GM12801 (cell line): Measurements from ENCODE around the gene USP26.

Experiments used
- TF ChIP-seq, protein P1 (sequence below): IDR thresholded peaks from one replicate; pipeline ENCODE4 v1.5.1; 2011; ENCODE audit warnings: control low read depth; ENCODE audit not compliant: insufficient read length; ENCODE audit errors: extremely low read depth

Gene USP26

GRCh38 chrX:133097031-133097430 is at the start of gene USP26:
Gene USP26, minus strand, starts transcription at chrX:133097109. Its CDS starts 68,889 bp downstream, at chrX:133028220.
- TF ChIP-seq, protein P1, sequence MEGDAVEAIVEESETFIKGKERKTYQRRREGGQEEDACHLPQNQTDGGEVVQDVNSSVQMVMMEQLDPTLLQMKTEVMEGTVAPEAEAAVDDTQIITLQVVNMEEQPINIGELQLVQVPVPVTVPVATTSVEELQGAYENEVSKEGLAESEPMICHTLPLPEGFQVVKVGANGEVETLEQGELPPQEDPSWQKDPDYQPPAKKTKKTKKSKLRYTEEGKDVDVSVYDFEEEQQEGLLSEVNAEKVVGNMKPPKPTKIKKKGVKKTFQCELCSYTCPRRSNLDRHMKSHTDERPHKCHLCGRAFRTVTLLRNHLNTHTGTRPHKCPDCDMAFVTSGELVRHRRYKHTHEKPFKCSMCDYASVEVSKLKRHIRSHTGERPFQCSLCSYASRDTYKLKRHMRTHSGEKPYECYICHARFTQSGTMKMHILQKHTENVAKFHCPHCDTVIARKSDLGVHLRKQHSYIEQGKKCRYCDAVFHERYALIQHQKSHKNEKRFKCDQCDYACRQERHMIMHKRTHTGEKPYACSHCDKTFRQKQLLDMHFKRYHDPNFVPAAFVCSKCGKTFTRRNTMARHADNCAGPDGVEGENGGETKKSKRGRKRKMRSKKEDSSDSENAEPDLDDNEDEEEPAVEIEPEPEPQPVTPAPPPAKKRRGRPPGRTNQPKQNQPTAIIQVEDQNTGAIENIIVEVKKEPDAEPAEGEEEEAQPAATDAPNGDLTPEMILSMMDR: no peak

DNA sequence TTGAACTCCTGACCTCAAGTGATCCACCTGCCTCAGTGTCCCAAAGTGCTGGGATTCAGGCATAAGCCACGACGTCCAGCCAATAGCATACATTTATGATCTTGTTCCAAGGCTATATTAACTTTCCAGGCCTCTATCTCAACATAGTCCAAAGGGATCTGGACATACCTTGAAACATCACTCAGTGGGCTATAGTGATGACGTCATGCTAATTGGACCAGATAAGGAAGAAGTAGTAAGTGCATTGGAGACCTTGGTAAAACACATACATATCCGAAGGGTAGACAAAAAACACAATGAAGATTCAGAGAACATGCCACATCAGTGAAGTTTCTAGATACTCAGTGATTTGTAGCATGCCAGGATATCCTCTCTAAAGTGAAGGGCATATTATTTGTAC is 37.4 kb upstream of the USP26 start:
- TF ChIP-seq, protein P1: no peak

- TF ChIP-seq, protein P1: no peak
These were observed 23.5 kb upstream of the USP26 start for GRCh38 chrX:133120406-133120805.

DNA sequence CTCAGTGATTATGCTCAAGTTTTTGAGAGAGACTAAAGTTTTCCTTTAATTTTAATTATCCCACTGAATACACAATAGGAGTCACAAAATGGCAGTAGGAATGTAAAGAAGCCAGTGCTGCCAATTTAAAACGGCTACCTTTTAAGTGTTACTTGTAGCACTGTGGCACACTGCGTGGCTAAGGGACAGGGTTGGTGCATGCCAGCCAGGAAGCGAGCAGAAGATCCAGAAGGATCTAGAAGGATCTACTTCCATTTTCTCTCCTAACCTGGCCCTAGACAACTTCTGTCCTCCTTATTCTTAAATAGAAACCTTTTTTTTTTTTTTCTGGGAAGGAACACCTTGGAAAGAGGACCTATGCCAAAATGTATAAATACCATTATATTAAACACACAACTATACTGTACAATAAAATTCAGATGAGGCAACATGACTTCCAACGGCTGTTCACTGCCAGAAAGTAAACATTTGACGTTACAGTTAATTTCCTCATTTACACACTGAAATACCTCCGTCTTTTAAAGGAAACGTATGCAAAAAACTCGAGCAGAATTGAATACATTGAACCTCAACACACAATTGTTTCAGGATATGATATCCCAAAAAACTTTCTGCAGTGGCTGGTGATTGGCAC is 2.7 kb downstream of the USP26 start:
- TF ChIP-seq, protein P1: no peak

DNA sequence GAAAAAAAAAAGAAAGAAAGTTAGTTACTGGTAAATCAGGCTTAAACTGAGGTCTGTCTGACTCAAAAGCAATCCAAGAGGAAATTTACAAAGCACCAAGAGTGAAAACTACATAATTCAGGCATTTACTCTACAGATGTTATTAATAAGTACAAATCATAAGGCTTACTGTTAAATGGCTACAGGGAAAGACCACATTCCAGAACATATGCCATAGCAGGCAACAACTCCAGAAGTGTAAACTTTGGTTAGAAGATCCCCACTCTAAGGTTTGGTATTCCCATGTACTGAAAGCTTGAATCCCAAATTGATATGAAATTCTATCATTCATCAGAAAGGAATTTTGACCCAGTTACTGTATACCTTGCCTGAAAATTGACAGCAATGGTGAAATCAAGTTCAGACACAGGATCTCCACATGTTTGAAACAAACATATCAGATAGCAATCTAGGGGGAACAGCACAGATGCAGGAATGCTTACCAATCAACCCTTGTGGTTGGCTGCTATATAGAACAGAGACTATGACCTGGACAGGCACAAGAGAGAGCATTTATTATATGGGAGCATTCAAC is 6.6 kb downstream of the USP26 start:
- TF ChIP-seq, protein P1: no peak

GRCh38 chrX:133089411-133089810 is 7.5 kb downstream of the USP26 start:
- TF ChIP-seq, protein P1: no peak

GRCh38 chrX:133085785-133086184 is 11.1 kb downstream of the USP26 start:
- TF ChIP-seq, protein P1: no peak
